Right renal cortex interstitium (tissue), 3 donors: ENCODE data around the gene MTMR6. TPM values are rescaled to one million over a fixed set of nuclear protein-coding genes. Genes with fewer than 3 reads are reported as not detected.
"Not testable (repeated sequence)": the region's sequence is repeated elsewhere in the genome, so short reads cannot be mapped to it uniquely, and the experiment has no call there.

ENCODE experiments used
- DNase-seq, 3 donors: peaks; one replicate each; pipeline ENCODE4 v3.0.0-alpha.2; 2013; ENCODE audit warnings: low read depth in 3 of 3, low spot score in 2 of 3
- polyA plus RNA-seq, 3 donors: library from polyadenylated mRNA; unstranded; fragments of 120-200 nt; gene quantifications; one replicate each; pipeline ENCODE4 v1.2.1, GENCODE V29; 2013; ENCODE audit not compliant: insufficient read length in 3 of 3

Gene MTMR6
- 10 to 100 TPM; 18.7 to 21.1 (median 20.3) TPM for polyA plus RNA-seq

- peak; percentile 71 to 77 (median 74) for DNase-seq
These were observed at the start of gene MTMR6 for GRCh38 chr13:25286969-25287961. MTMR6 (minus strand) TSS chr13:25287488; CDS start chr13:25287247, 241 bp downstream.

GRCh38 chr13:25335856-25336255, 48.6 kb upstream of the MTMR6 start:
- DNase-seq, result no peak

GRCh38 chr13:25330541-25330940, 43.3 kb upstream of the MTMR6 start:
- no peak for DNase-seq

- no peak for DNase-seq
These were observed 42.4 kb upstream of the MTMR6 start for GRCh38 chr13:25329706-25330105.

- DNase-seq, result no peak
These were observed 36.8 kb upstream of the MTMR6 start for GRCh38 chr13:25324100-25324499.

- DNase-seq, result no peak
These were observed 32.5 kb upstream of the MTMR6 start for GRCh38 chr13:25319771-25320170.

- DNase-seq, result not testable (repeated sequence)
These were observed 31.7 kb upstream of the MTMR6 start for GRCh38 chr13:25318946-25319345.

- DNase-seq, result no peak
These were observed 23.6 kb upstream of the MTMR6 start for GRCh38 chr13:25310891-25311290.

GRCh38 chr13:25306671-25307464, 19.6 kb upstream of the MTMR6 start:
- no peak for DNase-seq

GRCh38 chr13:25302121-25302520, 14.8 kb upstream of the MTMR6 start:
- DNase-seq, result no peak

GRCh38 chr13:25301347-25302113, 14.2 kb upstream of the MTMR6 start, which contains the start of gene NUP58:
NUP58 (plus strand) TSS chr13:25301625; CDS start chr13:25301774, 149 bp downstream.
- peak; percentile 88 to 92 (median 88) for DNase-seq

GRCh38 chr13:25300861-25301346, 13.6 kb upstream of the MTMR6 start:
- no peak for DNase-seq

GRCh38 chr13:25295701-25296100, 8.4 kb upstream of the MTMR6 start:
- DNase-seq, result no peak

GRCh38 chr13:25295228-25295627, 7.9 kb upstream of the MTMR6 start:
- no peak for DNase-seq

- no peak for DNase-seq
These were observed 5.0 kb upstream of the MTMR6 start for GRCh38 chr13:25292301-25292700.

GRCh38 chr13:25291691-25292090, 4.4 kb upstream of the MTMR6 start:
- DNase-seq, result no peak

GRCh38 chr13:25288966-25289365, 1.7 kb upstream of the MTMR6 start:
- DNase-seq, result no peak

- peak in 1 of 3 donors; percentile 47 for DNase-seq
These were observed 850 bp downstream of the MTMR6 start for GRCh38 chr13:25286308-25286968.

GRCh38 chr13:25281935-25282332, 5.4 kb downstream of the MTMR6 start:
- DNase-seq, result no peak
